Measurements from ENCODE around the gene CLEC3B. TPM values are rescaled to one million over a fixed set of nuclear protein-coding genes. Genes with fewer than 3 reads are reported as not detected.
A peak's percentile ranks its signal among the peaks of the same experiment; 100 is the strongest.

CLEC3B gene
- total and polyA plus RNA-seq, 8 donors, result 16.7 to 199 (median 27.5) TPM; not detected in 2

DNA sequence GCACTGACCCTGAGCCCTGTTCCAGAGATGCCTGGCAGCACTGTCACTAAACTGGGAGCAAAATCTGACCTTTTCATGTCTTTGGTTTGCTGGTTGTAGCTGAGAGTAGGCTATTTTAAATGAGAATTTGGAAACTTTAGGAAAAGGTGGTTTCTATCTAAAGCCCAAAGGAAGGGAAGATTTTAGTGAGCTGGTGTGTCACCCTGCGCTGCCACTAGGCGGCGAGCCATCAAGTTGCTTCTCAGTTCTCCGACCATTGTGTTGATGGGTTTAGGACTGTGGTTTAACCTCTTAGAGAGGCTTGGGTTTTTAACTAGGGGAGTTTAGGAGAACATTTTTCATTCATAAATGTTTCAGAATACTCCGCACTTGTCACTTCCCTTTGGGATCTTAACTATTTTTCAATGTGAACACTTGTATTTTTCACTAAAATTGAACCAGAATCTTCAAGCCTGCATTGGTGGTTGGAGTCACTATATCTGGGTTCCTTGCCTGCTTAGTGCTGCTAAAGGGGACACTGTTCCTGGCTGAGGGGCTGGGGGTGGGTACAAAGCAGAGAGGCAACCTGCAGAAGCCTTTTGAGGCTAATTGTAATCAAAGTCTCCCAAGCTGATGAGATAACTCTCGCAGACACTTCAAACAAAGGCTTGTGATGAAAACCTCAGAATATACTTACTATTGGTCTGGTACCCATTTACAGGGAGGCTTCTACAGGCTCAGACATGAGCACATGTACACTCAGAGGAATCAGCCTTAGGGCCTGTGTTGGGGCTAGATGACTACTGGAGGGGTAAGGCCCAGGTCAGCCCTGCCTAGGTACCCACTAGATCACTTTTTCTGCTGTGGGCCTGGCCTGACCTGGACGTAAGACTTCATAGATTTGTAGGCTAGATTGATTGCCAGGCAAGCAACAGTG is 33.3 kb upstream of the CLEC3B start:
- H3K27me3 ChIP-seq, result no peaks in the 10 kb centered on the region
- no peak for DNase-seq
- intact Hi-C loops (cut with DNase I; ENCODE audit: low total_unique reads), result no loop called here
- no peak overlapping the region for H3K4me3 ChIP-seq
- H3K27ac ChIP-seq, result peak overlapping the region; percentile 54 to 73 (median 69)
- no peaks in the 10 kb centered on the region for H3K9me3 ChIP-seq
- H3K36me3 ChIP-seq, result peaks cover 10 to 55% (median 43%) of the 10 kb centered on the region in 4 donors
- TF ChIP-seq POLR2A (IDR thresholded peaks at IDR 0.05) (no peak), EP300 (IDR thresholded peaks at IDR 0.05) (no peak)
- TF ChIP-seq, protein P1, sequence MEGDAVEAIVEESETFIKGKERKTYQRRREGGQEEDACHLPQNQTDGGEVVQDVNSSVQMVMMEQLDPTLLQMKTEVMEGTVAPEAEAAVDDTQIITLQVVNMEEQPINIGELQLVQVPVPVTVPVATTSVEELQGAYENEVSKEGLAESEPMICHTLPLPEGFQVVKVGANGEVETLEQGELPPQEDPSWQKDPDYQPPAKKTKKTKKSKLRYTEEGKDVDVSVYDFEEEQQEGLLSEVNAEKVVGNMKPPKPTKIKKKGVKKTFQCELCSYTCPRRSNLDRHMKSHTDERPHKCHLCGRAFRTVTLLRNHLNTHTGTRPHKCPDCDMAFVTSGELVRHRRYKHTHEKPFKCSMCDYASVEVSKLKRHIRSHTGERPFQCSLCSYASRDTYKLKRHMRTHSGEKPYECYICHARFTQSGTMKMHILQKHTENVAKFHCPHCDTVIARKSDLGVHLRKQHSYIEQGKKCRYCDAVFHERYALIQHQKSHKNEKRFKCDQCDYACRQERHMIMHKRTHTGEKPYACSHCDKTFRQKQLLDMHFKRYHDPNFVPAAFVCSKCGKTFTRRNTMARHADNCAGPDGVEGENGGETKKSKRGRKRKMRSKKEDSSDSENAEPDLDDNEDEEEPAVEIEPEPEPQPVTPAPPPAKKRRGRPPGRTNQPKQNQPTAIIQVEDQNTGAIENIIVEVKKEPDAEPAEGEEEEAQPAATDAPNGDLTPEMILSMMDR (IDR thresholded peaks at IDR 0.05), result peak in 5 of 7 experiments; percentile 6 to 49 (median 40)
- H3K4me1 ChIP-seq, result peaks cover 30 to 70% (median 46%) of the 10 kb centered on the region in 4 donors
- 59 to 67% (median 66%) methylated on average over 7 of the region's 7 CpGs for WGBS, 5 donors

DNA sequence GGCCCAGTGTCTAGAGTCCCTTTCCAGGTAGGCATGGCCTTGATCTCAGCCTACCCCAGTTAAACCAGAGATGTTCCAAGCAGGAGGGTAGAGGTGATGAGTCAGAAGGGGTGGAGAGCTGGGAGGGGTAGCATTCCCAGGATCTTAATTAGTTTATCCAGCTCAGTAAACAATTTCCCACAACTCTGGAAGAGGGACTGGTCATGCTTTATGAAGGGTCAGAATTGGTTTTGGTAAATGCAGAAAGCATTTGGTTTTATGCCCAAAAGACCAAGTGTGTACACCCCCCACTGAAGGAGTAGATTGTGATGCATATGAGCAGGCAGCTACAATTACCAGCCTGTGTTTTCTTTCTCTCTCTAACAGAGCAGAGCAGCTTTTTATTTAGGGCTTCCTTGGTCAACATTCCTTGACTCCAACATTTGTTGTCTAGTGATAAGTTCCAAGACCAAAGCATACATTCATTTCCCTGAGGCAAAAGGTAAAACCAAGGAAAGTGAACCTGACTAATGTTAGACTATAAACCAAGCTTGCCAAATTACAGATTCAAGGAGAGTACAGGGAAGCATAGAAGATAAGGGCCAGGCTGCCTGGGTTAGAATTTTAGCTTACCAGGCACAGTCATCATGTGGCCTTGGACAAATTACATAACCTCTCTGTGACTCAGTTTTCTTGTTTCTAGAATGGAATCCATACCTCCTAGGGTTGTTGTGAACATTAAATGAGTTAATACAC is 32.5 kb upstream of the CLEC3B start:
- Histone ChIP-seq H3K36me3 (peaks cover 16 to 63% (median 51%) of the 10 kb centered on the region in 4 donors), H3K9me3 (no peaks in the 10 kb centered on the region), H3K4me3 (no peak overlapping the region), H3K27ac (peak overlapping the region; percentile 54 to 73 (median 69)), H3K27me3 (no peaks in the 10 kb centered on the region), H3K4me1 (peaks cover 30 to 63% (median 42%) of the 10 kb centered on the region in 4 donors)
- intact Hi-C loops (cut with DNase I; ENCODE audit: low total_unique reads), result no loop called here
- no peak for DNase-seq
- TF ChIP-seq POLR2A (IDR thresholded peaks at IDR 0.05), result no peak
- peak in 2 of 3 donors; percentile 7 to 60 for TF ChIP-seq POLR2AphosphoS5 (IDR thresholded peaks at IDR 0.05)

- peak overlapping the region in 4 of 5 donors; percentile 13 to 69 (median 56) for H3K27ac ChIP-seq
- peaks cover 15 to 67% (median 51%) of the 10 kb centered on the region in 4 donors for H3K36me3 ChIP-seq
- H3K4me1 ChIP-seq, result peaks cover 30 to 60% (median 34%) of the 10 kb centered on the region in 4 donors
- no peaks in the 10 kb centered on the region for H3K27me3 ChIP-seq
- no peaks in the 10 kb centered on the region for H3K9me3 ChIP-seq
- intact Hi-C loops (cut with DNase I; ENCODE audit: low total_unique reads), result no loop called here
- no peak overlapping the region for H3K4me3 ChIP-seq
- 63 to 79% (median 75%) methylated on average over 7 to 8 of the region's 8 CpGs for WGBS, 5 donors
- TF ChIP-seq POLR2AphosphoS5 (IDR thresholded peaks at IDR 0.05) (no peak), EP300 (IDR thresholded peaks at IDR 0.05) (no peak), POLR2A (IDR thresholded peaks at IDR 0.05) (no peak)
- TF ChIP-seq, protein P1 (IDR thresholded peaks at IDR 0.05), result no peak
- peak; percentile 37 to 83 for DNase-seq
Observed at GRCh38 chr3:44995142-44995770, 30.8 kb upstream of the CLEC3B start.

DNA sequence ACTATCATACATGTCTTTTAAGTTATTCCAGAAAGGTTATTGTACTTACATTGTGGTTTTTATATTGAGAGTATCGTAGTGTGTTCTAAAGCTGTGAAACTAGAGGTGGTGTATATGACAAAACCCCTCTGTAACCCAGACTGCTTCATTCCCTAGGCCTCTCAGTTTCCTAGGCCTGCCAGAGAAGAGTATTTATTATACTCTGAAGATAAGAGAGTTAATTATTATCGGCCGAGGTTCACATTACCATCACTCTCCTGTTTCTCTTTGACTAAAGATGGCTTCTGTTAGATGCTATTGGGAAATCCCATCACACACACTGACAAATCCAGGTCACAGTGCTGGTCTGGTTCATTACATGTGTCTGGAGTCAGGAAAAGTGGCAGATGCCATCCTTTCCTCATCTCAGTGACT is 29.5 kb upstream of the CLEC3B start:
- Histone ChIP-seq H3K4me3 (no peak overlapping the region), H3K27ac (peak overlapping the region in 1 of 5 donors; percentile 3), H3K4me1 (peaks cover 30 to 57% (median 34%) of the 10 kb centered on the region in 4 donors), H3K9me3 (no peaks in the 10 kb centered on the region), H3K36me3 (peaks cover 14 to 67% (median 51%) of the 10 kb centered on the region in 4 donors), H3K27me3 (no peaks in the 10 kb centered on the region)
- DNase-seq, result no peak
- intact Hi-C loops (cut with DNase I; ENCODE audit: low total_unique reads), result no loop called here
- 48 to 69% (median 58%) methylated on average over 3 of the region's 3 CpGs for WGBS, 5 donors
- TF ChIP-seq, protein P1 (IDR thresholded peaks at IDR 0.05), result no peak
- TF ChIP-seq POLR2AphosphoS5 (IDR thresholded peaks at IDR 0.05) (no peak), POLR2A (IDR thresholded peaks at IDR 0.05) (no peak), EP300 (IDR thresholded peaks at IDR 0.05) (no peak)
